Body of pancreas (tissue), 4 donors: ENCODE data around the gene OSMR. TPM values are rescaled to one million over a fixed set of nuclear protein-coding genes. Genes with fewer than 3 reads are reported as not detected.

ENCODE experiments used
- ATAC-seq: fragments of 150-250 bp; one replicate; pipeline ENCODE4 v1.9.1; 2016
- DNase-seq, 4 donors: peaks; one replicate each; pipeline ENCODE4 v3.0.0-alpha.2; 2019
- H3K27ac ChIP-seq, 4 donors: fragments of 200-600 bp; sonication (generic); 1 replicate in 3 of 4; 2 replicates in 1 of 4; pipeline versions ENCODE4 v1.5.1 to v1.6.1; 2016 to 2019; ENCODE audit warnings: mild to moderate bottlenecking in 1 of 4, mixed read lengths in 1 of 4, moderate library complexity in 1 of 4
- H3K27me3 ChIP-seq, 2 donors: fragments of 200-600 bp; sonication (generic); one replicate each; pipeline ENCODE4 v1.6.0; 2016; ENCODE audit warnings: mild to moderate bottlenecking in 1 of 2
- H3K36me3 ChIP-seq, 2 donors: fragments of 200-600 bp; sonication (generic); replicated peaks in 1 of 2; 2 replicates each; pipeline ENCODE4 v1.5.1; 2016; ENCODE audit warnings: low read depth in 2 of 2; ENCODE audit not compliant: insufficient read depth in 1 of 2
- H3K4me1 ChIP-seq: fragments of 200-600 bp; sonication (generic); one replicate; pipeline ENCODE4 v1.6.0; 2016
- H3K4me3 ChIP-seq, 2 donors: fragments of 200-600 bp; sonication (generic); 1 replicate in 1 of 2; 2 replicates in 1 of 2; pipeline ENCODE4 v1.5.1; 2016 to 2019
- H3K9me3 ChIP-seq, 3 donors: fragments of 200-600 bp; sonication (generic); 1 replicate in 2 of 3; 2 replicates in 1 of 3; pipeline ENCODE4 v1.5.1; 2016
- POLR2A ChIP-seq, 3 donors: fragments of 450-650 bp; IDR thresholded peaks; one replicate each; pipeline ENCODE4 v1.6.1; 2016; ENCODE audit warnings: antibody characterized with exemption in 3 of 3, mild to moderate bottlenecking in 2 of 3
- WGBS, 2 donors: methylation state at CpG; one replicate each; pipeline ENCODE4 v1.1.5; 2017; 5-methylcytosine and 5-hydroxymethylcytosine counted together
- intact Hi-C: fragments of 100-400 bp; cut with DNase I; formaldehyde crosslinking; loops from one replicate; pipeline ENCODE4 v1.15.1; 2023
- total RNA-seq, 2 donors: library from RNA; depleted of rRNA; stranded (reverse); fragments of >200 nt; gene quantifications; one replicate each; pipeline ENCODE4 v1.1.0, GENCODE V29; 2016
- TF ChIP-seq, protein P1 (sequence below), 7 experiments: fragments of 450-650 bp in 4 of 7; fragments of 200-600 bp in 3 of 7; sonication (generic) in 3 of 7; IDR thresholded peaks; one replicate each; pipeline ENCODE4 v1.5.1; 2016 to 2019; ENCODE audit warnings: antibody characterized with exemption in 7 of 7

The OSMR gene
- total RNA-seq, 2 donors from 2014 or later = 11.7 to 22.4 TPM

DNA sequence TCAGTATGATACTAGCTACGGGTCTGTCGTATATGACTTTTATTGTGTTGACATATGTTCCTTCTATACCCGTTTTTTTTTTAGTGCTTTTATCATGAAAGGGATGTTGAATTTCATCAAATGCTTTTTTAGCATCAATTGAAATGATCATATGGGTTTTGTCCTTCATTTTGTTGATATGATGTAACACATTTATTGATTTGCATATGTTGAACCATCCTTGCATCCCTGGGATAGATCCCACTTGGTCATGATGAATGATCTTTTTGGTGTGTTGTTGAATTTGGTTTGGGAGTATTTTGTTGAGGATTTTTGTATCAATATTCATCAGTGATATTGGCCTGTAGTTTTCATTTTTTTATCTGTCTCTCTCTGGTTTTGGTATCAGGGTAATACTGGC is 50.9 kb downstream of the OSMR start:
- intact Hi-C loops = no loop called here
- Histone ChIP-seq H3K27ac (no peak overlapping the region), H3K4me1 (no peaks in the 10 kb centered on the region), H3K9me3 (peaks cover 0 to 6% (median 0%) of the 10 kb centered on the region in 3 donors), H3K4me3 (no peak overlapping the region), H3K27me3 (no peaks in the 10 kb centered on the region), H3K36me3 (no peaks in the 10 kb centered on the region)
- TF ChIP-seq, protein P1, sequence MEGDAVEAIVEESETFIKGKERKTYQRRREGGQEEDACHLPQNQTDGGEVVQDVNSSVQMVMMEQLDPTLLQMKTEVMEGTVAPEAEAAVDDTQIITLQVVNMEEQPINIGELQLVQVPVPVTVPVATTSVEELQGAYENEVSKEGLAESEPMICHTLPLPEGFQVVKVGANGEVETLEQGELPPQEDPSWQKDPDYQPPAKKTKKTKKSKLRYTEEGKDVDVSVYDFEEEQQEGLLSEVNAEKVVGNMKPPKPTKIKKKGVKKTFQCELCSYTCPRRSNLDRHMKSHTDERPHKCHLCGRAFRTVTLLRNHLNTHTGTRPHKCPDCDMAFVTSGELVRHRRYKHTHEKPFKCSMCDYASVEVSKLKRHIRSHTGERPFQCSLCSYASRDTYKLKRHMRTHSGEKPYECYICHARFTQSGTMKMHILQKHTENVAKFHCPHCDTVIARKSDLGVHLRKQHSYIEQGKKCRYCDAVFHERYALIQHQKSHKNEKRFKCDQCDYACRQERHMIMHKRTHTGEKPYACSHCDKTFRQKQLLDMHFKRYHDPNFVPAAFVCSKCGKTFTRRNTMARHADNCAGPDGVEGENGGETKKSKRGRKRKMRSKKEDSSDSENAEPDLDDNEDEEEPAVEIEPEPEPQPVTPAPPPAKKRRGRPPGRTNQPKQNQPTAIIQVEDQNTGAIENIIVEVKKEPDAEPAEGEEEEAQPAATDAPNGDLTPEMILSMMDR (IDR thresholded peaks at IDR 0.05) = no peak
- TF ChIP-seq POLR2A (IDR thresholded peaks at IDR 0.05) = no peak
- 83 to 90% methylated on average over 3 of the region's 3 CpGs for WGBS, 2 donors
- DNase-seq (no peak), ATAC-seq (no peak)

DNA sequence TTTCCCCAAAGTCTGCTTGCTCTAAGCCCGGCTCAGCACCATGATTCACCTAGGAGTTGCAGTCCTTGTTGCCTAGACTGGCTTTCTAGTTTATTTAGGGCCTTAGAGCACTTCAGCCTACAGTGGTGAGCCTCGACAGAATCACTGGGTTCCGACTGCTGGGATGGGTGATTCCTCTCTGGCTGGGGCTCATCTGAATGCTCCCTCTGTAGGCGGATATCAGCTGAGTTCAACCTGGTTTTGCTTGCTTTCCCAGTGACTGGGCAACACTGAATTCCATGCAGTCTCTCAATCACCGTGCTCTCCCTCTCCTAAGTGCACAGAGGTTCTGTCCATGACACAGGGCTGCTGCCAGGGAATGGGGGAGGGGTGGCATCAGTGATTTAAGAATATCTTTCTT is 54.1 kb downstream of the OSMR start:
- no peak for ATAC-seq

DNA sequence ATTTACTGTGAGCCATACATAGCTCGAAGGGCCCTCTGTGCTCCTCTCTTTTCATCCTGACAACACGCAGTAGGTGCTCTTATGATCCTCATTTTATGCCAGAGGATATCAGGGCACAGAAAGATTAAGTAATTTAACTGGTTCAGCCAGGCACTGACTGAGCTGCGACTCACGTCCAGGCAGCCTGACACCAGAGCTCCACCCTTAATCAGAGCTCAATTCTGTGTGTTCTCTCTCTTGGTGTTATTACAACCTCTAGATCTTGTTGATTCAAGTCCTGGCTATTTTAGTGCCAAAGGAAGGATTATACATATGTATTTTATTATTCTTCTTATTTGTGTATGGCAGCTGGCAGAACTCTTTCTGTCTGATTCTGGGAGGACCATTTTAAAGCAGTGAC is 59.7 kb downstream of the OSMR start:
- 87 to 94% methylated on average over 4 of the region's 4 CpGs for WGBS, 2 donors
- DNase-seq (no peak), ATAC-seq (no peak)
- intact Hi-C loops = no loop called here
- TF ChIP-seq, protein P1 (IDR thresholded peaks at IDR 0.05) = no peak
- no peak for TF ChIP-seq POLR2A (IDR thresholded peaks at IDR 0.05)
- H3K9me3 ChIP-seq = peaks cover 0 to 10% (median 0%) of the 10 kb centered on the region in 3 donors
- peaks cover 0 to 12% of the 10 kb centered on the region in 2 donors for H3K36me3 ChIP-seq
- H3K27ac ChIP-seq = no peak overlapping the region
- no peaks in the 10 kb centered on the region for H3K4me1 ChIP-seq
- H3K27me3 ChIP-seq = no peaks in the 10 kb centered on the region
- H3K4me3 ChIP-seq = no peak overlapping the region

More for the DNA sequence above, 54.1 kb downstream of the OSMR start:
- H3K9me3 ChIP-seq = peaks cover 0 to 16% (median 0%) of the 10 kb centered on the region in 3 donors
- intact Hi-C loops = no loop called here
- H3K4me3 ChIP-seq = no peak overlapping the region
- no peaks in the 10 kb centered on the region for H3K27me3 ChIP-seq
- no peaks in the 10 kb centered on the region for H3K4me1 ChIP-seq
- TF ChIP-seq, protein P1 (IDR thresholded peaks at IDR 0.05) = no peak
- no peak for TF ChIP-seq POLR2A (IDR thresholded peaks at IDR 0.05)
- no peak for DNase-seq
- H3K27ac ChIP-seq = no peak overlapping the region
- peaks cover 0 to 6% of the 10 kb centered on the region in 2 donors for H3K36me3 ChIP-seq
- WGBS, 2 donors = 69 to 86% methylated on average over 5 of the region's 5 CpGs

DNA sequence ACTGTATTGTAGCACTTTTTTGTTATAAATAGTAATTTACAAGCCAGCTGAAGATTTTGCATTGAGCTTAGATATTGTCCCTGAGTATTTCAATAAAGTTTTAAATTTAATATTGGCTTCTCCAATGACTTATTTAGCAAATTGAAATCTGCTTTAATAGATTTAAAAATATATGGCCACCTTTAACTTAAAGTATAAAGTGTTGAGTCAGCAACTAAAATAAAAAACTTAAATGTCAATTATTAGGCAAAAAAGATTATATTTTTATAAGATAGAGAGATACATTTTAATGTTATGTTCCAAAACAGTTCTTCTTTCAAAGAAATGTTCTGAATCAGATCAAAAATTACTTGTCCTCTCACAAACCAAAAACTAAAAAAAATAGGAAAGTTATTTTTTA is 60.7 kb downstream of the OSMR start:
- H3K9me3 ChIP-seq = peaks cover 0 to 10% (median 0%) of the 10 kb centered on the region in 3 donors
- no peak overlapping the region for H3K4me3 ChIP-seq
- H3K4me1 ChIP-seq = no peaks in the 10 kb centered on the region
- H3K27me3 ChIP-seq = no peaks in the 10 kb centered on the region
- H3K27ac ChIP-seq = no peak overlapping the region
- ATAC-seq = no peak
- intact Hi-C loops = no loop called here
- no peak for DNase-seq
- peaks cover 0 to 12% of the 10 kb centered on the region in 2 donors for H3K36me3 ChIP-seq
- no peak for TF ChIP-seq POLR2A (IDR thresholded peaks at IDR 0.05)
- TF ChIP-seq, protein P1 (IDR thresholded peaks at IDR 0.05) = no peak

DNA sequence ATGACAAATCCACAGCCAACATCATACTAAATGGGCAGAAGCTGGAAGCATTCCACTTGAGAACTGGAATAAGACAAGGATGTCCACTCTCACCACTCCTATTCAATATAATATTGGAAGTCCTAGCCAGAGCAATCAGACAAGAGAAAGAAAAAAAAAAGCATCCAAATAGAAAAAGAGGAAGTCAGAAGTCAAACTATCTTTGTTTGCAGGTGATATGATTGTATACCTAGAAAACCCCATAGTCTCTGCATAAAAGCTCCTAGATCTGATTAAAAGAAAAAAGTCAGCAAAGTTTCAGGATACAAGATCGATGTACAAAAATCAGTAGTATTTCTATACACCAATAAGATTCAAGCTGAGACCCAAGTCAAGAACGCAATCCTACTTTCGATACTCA is 66.1 kb downstream of the OSMR start:
- no peak overlapping the region for H3K4me3 ChIP-seq
- no peaks in the 10 kb centered on the region for H3K4me1 ChIP-seq
- no peak for ATAC-seq
- intact Hi-C loops = no loop called here
- WGBS, 2 donors = 95 to 96% methylated on average over 3 of the region's 3 CpGs
- H3K27me3 ChIP-seq = no peaks in the 10 kb centered on the region
- no peaks in the 10 kb centered on the region for H3K9me3 ChIP-seq
- no peak for TF ChIP-seq POLR2A (IDR thresholded peaks at IDR 0.05)
- TF ChIP-seq, protein P1 (IDR thresholded peaks at IDR 0.05) = no peak
- peaks cover 0 to 4% of the 10 kb centered on the region in 2 donors for H3K36me3 ChIP-seq
- no peak overlapping the region for H3K27ac ChIP-seq
- no peak for DNase-seq
